ENCODE data around the gene PDSS1. TPM values are rescaled to one million over a fixed set of nuclear protein-coding genes. Genes with fewer than 3 reads are reported as not detected.
A peak's percentile ranks its signal among the peaks of the same experiment; 100 is the strongest.

Gene PDSS1
- total and polyA plus RNA-seq, 9 of the 15 experiments (the other 6 are each of a cell fraction or from before 2014, with no cell fraction given) = 11.0 to 59.5 (median 45.3) TPM

DNA sequence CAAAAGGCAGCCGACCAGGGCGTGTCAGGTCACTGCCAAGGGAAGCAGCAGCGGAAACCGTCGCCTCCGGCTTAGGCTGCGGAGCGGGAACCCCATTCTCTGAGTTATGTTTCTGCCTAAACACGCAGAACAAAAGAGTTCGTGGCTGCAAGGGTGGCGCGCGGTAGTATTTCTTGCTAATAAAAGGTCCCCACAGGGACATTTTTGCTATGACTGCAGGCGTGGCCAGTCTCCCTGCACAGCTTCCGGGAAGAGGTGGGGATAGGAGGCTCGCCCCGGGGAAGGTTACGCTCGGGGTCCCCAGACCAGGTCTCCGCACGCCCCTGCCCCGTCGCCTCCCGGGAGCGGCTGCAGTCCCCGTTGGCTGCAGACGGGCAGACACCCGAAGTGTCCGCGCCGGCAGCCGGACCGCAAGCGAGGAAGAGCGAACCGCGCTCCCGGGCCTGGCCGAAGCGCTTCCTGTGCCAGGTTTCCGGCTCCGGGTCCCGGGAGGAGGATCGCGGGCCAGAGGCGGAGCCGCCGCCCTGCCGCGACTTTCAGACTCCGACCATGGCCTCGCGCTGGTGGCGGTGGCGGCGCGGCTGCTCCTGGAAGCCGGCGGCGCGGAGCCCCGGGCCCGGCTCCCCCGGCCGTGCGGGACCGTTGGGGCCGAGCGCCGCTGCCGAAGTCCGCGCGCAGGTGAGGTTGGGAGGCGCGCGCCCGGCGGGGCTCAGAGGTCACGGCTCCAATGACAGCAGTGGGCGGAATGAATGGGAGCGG, at the start of gene PDSS1 (continued):
- TF ChIP-seq HMGXB4 (CRISPR knock-in tag; IDR thresholded peaks at IDR 0.05) (no peak), CBX3 (IDR thresholded peaks at IDR 0.05; ENCODE audit: borderline replicate concordance in 1 of 2, low read length in 2 of 2) (no peak), KLF13 (tag; IDR thresholded peaks at IDR 0.05; ENCODE audit: borderline replicate concordance, low read depth) (no peak), TAF1 (IDR thresholded peaks at IDR 0.05; ENCODE audit: control insufficient read depth, extremely low read depth, insufficient read depth, low read length, severe bottlenecking) (peak; percentile 49), HDAC2 (IDR thresholded peaks at IDR 0.05) (peak; percentile 39; the same call in 1 of the 2 replicates), GTF2E2 (tag; IDR thresholded peaks at IDR 0.05) (peak; percentile 52; the same call in 1 of the 2 replicates), ZNF449 (CRISPR knock-in tag; IDR thresholded peaks at IDR 0.05) (no peak), MAX (CRISPR knock-in tag; IDR thresholded peaks at IDR 0.05) (0 out of 2 replicates have a peak, but pooled peaks have one; percentile 26), MEF2A (IDR thresholded peaks at IDR 0.05; ENCODE audit: control insufficient read depth, low read depth, low read length) (no peak), CHD1 (IDR thresholded peaks at IDR 0.05; ENCODE audit: low read length) (no peak), RFX7 (CRISPR knock-in tag; IDR thresholded peaks at IDR 0.05) (no peak), ZZZ3 (IDR thresholded peaks at IDR 0.05) (no peak), C11orf30 (IDR thresholded peaks at IDR 0.05; ENCODE audit: low read depth) (peak; percentile 83), RAD51 (IDR thresholded peaks at IDR 0.05; ENCODE audit: borderline replicate concordance, low read depth) (no peak), SFPQ (IDR thresholded peaks at IDR 0.05; ENCODE audit: low read depth, low read length) (no peak), ZNF134 (CRISPR knock-in tag; conservative IDR thresholded peaks at IDR 0.05) (no peak), DACH1 (IDR thresholded peaks at IDR 0.05; ENCODE audit: partially characterized antibody) (no peak)
- TF ChIP-seq, protein P1, sequence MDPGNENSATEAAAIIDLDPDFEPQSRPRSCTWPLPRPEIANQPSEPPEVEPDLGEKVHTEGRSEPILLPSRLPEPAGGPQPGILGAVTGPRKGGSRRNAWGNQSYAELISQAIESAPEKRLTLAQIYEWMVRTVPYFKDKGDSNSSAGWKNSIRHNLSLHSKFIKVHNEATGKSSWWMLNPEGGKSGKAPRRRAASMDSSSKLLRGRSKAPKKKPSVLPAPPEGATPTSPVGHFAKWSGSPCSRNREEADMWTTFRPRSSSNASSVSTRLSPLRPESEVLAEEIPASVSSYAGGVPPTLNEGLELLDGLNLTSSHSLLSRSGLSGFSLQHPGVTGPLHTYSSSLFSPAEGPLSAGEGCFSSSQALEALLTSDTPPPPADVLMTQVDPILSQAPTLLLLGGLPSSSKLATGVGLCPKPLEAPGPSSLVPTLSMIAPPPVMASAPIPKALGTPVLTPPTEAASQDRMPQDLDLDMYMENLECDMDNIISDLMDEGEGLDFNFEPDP (CRISPR knock-in tag; IDR thresholded peaks at IDR 0.05) = no peak

Measured in K562 (cell line).